HG02884 (cell line): ENCODE results near the gene SRF.
"Not testable (repeated sequence)": the region's sequence is repeated elsewhere in the genome, so short reads cannot be mapped to it uniquely, and the experiment has no call there.

Source experiments
- ATAC-seq: cut with Tn5 transposase; IDR thresholded peaks from one replicate; pipeline ENCODE4 v1.9.1; 2021; ENCODE audit warnings: mild to moderate bottlenecking, moderate library complexity; ENCODE audit not compliant: unreplicated experiment

Gene SRF

GRCh38 chr6:43170931-43171706 is at the start of gene SRF:
TSS of gene SRF (plus strand) at chr6:43171269. CDS start at chr6:43171657, 388 bp downstream.
- ATAC-seq: peak; percentile 55

GRCh38 chr6:43122146-43122545 is 48.9 kb upstream of the SRF start:
- ATAC-seq: no peak

GRCh38 chr6:43123461-43124314 is 47.4 kb upstream of the SRF start:
- no peak for ATAC-seq

- no peak for ATAC-seq
Observed at GRCh38 chr6:43124481-43124880, 46.6 kb upstream of the SRF start.

- no peak for ATAC-seq
Observed at GRCh38 chr6:43125119-43125518, 46.0 kb upstream of the SRF start.

GRCh38 chr6:43125555-43125954 is 45.5 kb upstream of the SRF start:
- no peak for ATAC-seq

- no peak for ATAC-seq
Observed at GRCh38 chr6:43127180-43127579, 43.9 kb upstream of the SRF start.

- ATAC-seq: no peak
Observed at GRCh38 chr6:43127877-43128276, 43.2 kb upstream of the SRF start.

GRCh38 chr6:43128926-43129325 is 42.1 kb upstream of the SRF start:
- ATAC-seq: no peak

- no peak for ATAC-seq
Observed at GRCh38 chr6:43129434-43130194, 41.5 kb upstream of the SRF start.

GRCh38 chr6:43130429-43130828 is 40.6 kb upstream of the SRF start:
- no peak for ATAC-seq

- ATAC-seq: not testable (repeated sequence)
Observed at GRCh38 chr6:43131379-43131778, 39.7 kb upstream of the SRF start.

GRCh38 chr6:43138267-43138666 is 32.8 kb upstream of the SRF start:
- no peak for ATAC-seq

GRCh38 chr6:43139973-43140372 is 31.1 kb upstream of the SRF start:
- ATAC-seq: not testable (repeated sequence)

GRCh38 chr6:43141644-43142043 is 29.4 kb upstream of the SRF start:
- ATAC-seq: no peak

GRCh38 chr6:43142101-43142500 is 29.0 kb upstream of the SRF start:
- no peak for ATAC-seq

GRCh38 chr6:43143235-43144128 is 27.6 kb upstream of the SRF start:
- peak; percentile 60 for ATAC-seq

- no peak for ATAC-seq
Observed at GRCh38 chr6:43144879-43145278, 26.2 kb upstream of the SRF start.

- ATAC-seq: no peak
Observed at GRCh38 chr6:43146261-43146660, 24.8 kb upstream of the SRF start.
